Measurements from ENCODE around the gene ZC2HC1B.

Gene ZC2HC1B

GRCh38 chr6:143936347-143936746 lies 72.1 kb downstream of the ZC2HC1B start:
- DNase-seq, result no peak

GRCh38 chr6:143936778-143937667 lies 72.7 kb downstream of the ZC2HC1B start:
- no peak for DNase-seq

- no peak for DNase-seq
These were observed 73.3 kb downstream of the ZC2HC1B start for GRCh38 chr6:143937668-143937970.

- no peak for DNase-seq
These were observed 75.1 kb downstream of the ZC2HC1B start for GRCh38 chr6:143939364-143939763.

GRCh38 chr6:143940011-143940597 lies 75.8 kb downstream of the ZC2HC1B start:
- DNase-seq, result peak; percentile 31

GRCh38 chr6:143941852-143942627 lies 77.8 kb downstream of the ZC2HC1B start:
- DNase-seq, result peak; percentile 33

- no peak for DNase-seq
These were observed 83.9 kb downstream of the ZC2HC1B start for GRCh38 chr6:143948208-143948607.

- DNase-seq, result no peak
These were observed 85.3 kb downstream of the ZC2HC1B start for GRCh38 chr6:143949535-143949934.

GRCh38 chr6:143949962-143950361 lies 85.7 kb downstream of the ZC2HC1B start:
- DNase-seq, result no peak

- DNase-seq, result no peak
These were observed 86.6 kb downstream of the ZC2HC1B start for GRCh38 chr6:143950875-143951274.

GRCh38 chr6:143952060-143952778 lies 87.9 kb downstream of the ZC2HC1B start:
- no peak for DNase-seq

- no peak for DNase-seq
These were observed 88.8 kb downstream of the ZC2HC1B start for GRCh38 chr6:143952947-143953701.

GRCh38 chr6:143953922-143954321 lies 89.6 kb downstream of the ZC2HC1B start:
- no peak for DNase-seq

GRCh38 chr6:143955971-143956370 lies 91.7 kb downstream of the ZC2HC1B start:
- no peak for DNase-seq

GRCh38 chr6:143957679-143958274 lies 93.5 kb downstream of the ZC2HC1B start:
- DNase-seq, result no peak

GRCh38 chr6:143958839-143959399 lies 94.6 kb downstream of the ZC2HC1B start:
- no peak for DNase-seq

GRCh38 chr6:143959927-143960326 lies 95.7 kb downstream of the ZC2HC1B start:
- no peak for DNase-seq

- no peak for DNase-seq
These were observed 96.8 kb downstream of the ZC2HC1B start for GRCh38 chr6:143961066-143961465.

- no peak for DNase-seq
These were observed 97.9 kb downstream of the ZC2HC1B start for GRCh38 chr6:143961886-143962878.
